OCI-LY1 (cell line): ENCODE results near the gene PTPMT1.
A peak's percentile ranks its signal among the peaks of the same experiment; 100 is the strongest.

Experiments used
- H2AFZ ChIP-seq: fragments of 200-600 bp; sonication (generic), shearing (Covaris generic); 2 replicates; pipeline ENCODE4 v1.6.0; 2014; ENCODE audit warnings: antibody characterized with exemption, mild to moderate bottlenecking, low read length
- H3F3A ChIP-seq: fragments of 200-600 bp; sonication (generic), shearing (Covaris generic); 2 replicates; pipeline ENCODE4 v1.6.0; 2014; ENCODE audit warnings: mild to moderate bottlenecking, antibody characterized with exemption, low read length, moderate library complexity; ENCODE audit not compliant: insufficient read depth
- H3K27ac ChIP-seq: fragments of 200-600 bp; sonication (generic); 2 replicates; pipeline ENCODE4 v1.5.1; 2014; ENCODE audit warnings: low read length, mixed run types, mild to moderate bottlenecking, low read depth; ENCODE audit not compliant: poor library complexity, severe bottlenecking
- H3K27me3 ChIP-seq: fragments of 200-600 bp; sonication (generic); 2 replicates; pipeline ENCODE4 v1.6.0; 2014; ENCODE audit warnings: antibody characterized with exemption, mild to moderate bottlenecking, low read length, moderate library complexity; ENCODE audit not compliant: insufficient read depth
- H3K36me3 ChIP-seq: fragments of 200-600 bp; sonication (generic); 2 replicates; pipeline ENCODE4 v1.6.1; 2014; ENCODE audit warnings: mild to moderate bottlenecking, antibody characterized with exemption, low read length, moderate library complexity, mixed read lengths; ENCODE audit not compliant: insufficient read depth
- H3K4me1 ChIP-seq: fragments of 200-600 bp; sonication (generic); 2 replicates; pipeline ENCODE4 v1.5.1; 2014; ENCODE audit warnings: mild to moderate bottlenecking, low read length, moderate library complexity; ENCODE audit not compliant: insufficient read depth, severe bottlenecking
- H3K4me2 ChIP-seq: fragments of 200-600 bp; sonication (generic), shearing (Covaris generic); 2 replicates; pipeline ENCODE4 v1.6.1; 2014; ENCODE audit warnings: low read length
- H3K4me3 ChIP-seq: fragments of 200-600 bp; sonication (generic); 2 replicates; pipeline ENCODE4 v1.5.1; 2014; ENCODE audit warnings: low read length, low read depth, mild to moderate bottlenecking, mixed read lengths; ENCODE audit not compliant: poor library complexity, severe bottlenecking
- H3K79me2 ChIP-seq: fragments of 200-600 bp; shearing (Covaris generic); 2 replicates; pipeline ENCODE4 v1.6.1; 2016; ENCODE audit warnings: mixed run types, low read length, mixed read lengths; ENCODE audit not compliant: insufficient read depth
- H3K9ac ChIP-seq: fragments of 200-600 bp; sonication (generic), shearing (Covaris generic); 2 replicates; pipeline ENCODE4 v1.6.1; 2014; ENCODE audit warnings: mild to moderate bottlenecking, low read length, mixed read lengths
- H3K9me2 ChIP-seq: fragments of 200-600 bp; sonication (generic), shearing (Covaris generic); 2 replicates; pipeline ENCODE4 v1.6.1; 2014; ENCODE audit warnings: low read depth, mild to moderate bottlenecking, low read length, mixed read lengths
- H3K9me3 ChIP-seq: fragments of 200-600 bp; shearing (Covaris generic); 2 replicates; pipeline ENCODE4 v1.6.1; 2014; ENCODE audit warnings: low read length, mixed read lengths
- H4K20me1 ChIP-seq: fragments of 200-600 bp; sonication (generic), shearing (Covaris generic); 2 replicates; pipeline ENCODE4 v1.6.0; 2016; ENCODE audit warnings: mild to moderate bottlenecking, low read length; ENCODE audit not compliant: insufficient read depth
- CTCF ChIP-seq: fragments of 200-600 bp; sonication (generic), shearing (Covaris generic); IDR thresholded peaks from 2 replicates; pipeline ENCODE4 v1.5.1; 2017; ENCODE audit warnings: mild to moderate bottlenecking, antibody characterized with exemption, low read length, moderate library complexity, mixed read lengths
- EZH2 ChIP-seq: fragments of 200-600 bp; sonication (generic), shearing (Covaris generic); IDR thresholded peaks from 2 replicates; pipeline ENCODE4 v1.8.0; 2017; ENCODE audit warnings: borderline replicate concordance, mixed run types, mild to moderate bottlenecking, antibody characterized with exemption, low read length, moderate library complexity, mixed read lengths

The PTPMT1 gene

DNA sequence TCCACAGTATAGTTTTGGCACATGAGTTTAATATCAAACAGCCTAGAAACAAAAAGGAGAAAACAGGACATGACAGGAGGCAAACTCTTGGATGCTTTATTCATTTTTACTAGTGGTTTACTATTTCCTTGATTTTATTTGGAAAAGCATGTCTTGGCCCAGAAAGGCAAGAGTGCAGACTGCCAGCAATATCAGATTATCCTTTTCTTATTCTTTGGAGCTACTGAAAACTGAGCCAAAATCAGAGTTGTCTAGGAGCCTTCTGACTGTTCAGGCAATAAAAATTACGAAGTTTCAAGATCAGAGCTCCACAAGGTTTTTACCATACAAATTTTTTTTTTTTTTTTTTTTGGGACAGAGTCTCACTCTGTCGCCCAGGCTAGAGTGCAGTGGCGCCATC, 28.5 kb upstream of the PTPMT1 start:
- Histone ChIP-seq H3K36me3 (peaks cover 16% of the 10 kb centered on the region; the same call in 1 of the 2 replicates), H3K4me3 (no peak overlapping the region), H3K9ac (no peak overlapping the region), H3K9me3 (no peaks in the 10 kb centered on the region), H3K9me2 (no peaks in the 10 kb centered on the region), H3K4me1 (peaks cover 60% of the 10 kb centered on the region), H3K79me2 (peaks cover 99% of the 10 kb centered on the region), H2AFZ (no peak overlapping the region), H3K4me2 (no peak overlapping the region), H3F3A (no peaks in the 10 kb centered on the region), H3K27me3 (no peaks in the 10 kb centered on the region), H3K27ac (no peak overlapping the region), H4K20me1 (peaks cover 7% of the 10 kb centered on the region; the same call in 1 of the 2 replicates)
- TF ChIP-seq EZH2 (no peak), CTCF (no peak)

- H3K27ac ChIP-seq, result peak overlapping the region; percentile 35
- H3K36me3 ChIP-seq, result peaks cover 23% of the 10 kb centered on the region; the same call in 1 of the 2 replicates
- H3K79me2 ChIP-seq, result peaks cover 99% of the 10 kb centered on the region
- no peak overlapping the region for H2AFZ ChIP-seq
- H3K4me3 ChIP-seq, result no peak overlapping the region
- H3K4me1 ChIP-seq, result peaks cover 52% of the 10 kb centered on the region
- TF ChIP-seq CTCF (no peak), EZH2 (no peak)
- H3K9me2 ChIP-seq, result no peaks in the 10 kb centered on the region
- H4K20me1 ChIP-seq, result peaks cover 3% of the 10 kb centered on the region; the same call in 1 of the 2 replicates
- H3K27me3 ChIP-seq, result no peaks in the 10 kb centered on the region
- H3K4me2 ChIP-seq, result no peak overlapping the region; the same call in 1 of the 2 replicates
- H3F3A ChIP-seq, result no peaks in the 10 kb centered on the region
- H3K9me3 ChIP-seq, result no peaks in the 10 kb centered on the region
- H3K9ac ChIP-seq, result no peak overlapping the region
Measured at GRCh38 chr11:47538741-47539565, 26.4 kb upstream of the PTPMT1 start.

GRCh38 chr11:47539681-47540039, 25.7 kb upstream of the PTPMT1 start:
- Histone ChIP-seq H3K9me3 (no peaks in the 10 kb centered on the region), H3K27ac (peak overlapping the region; percentile 2), H3K4me1 (peaks cover 52% of the 10 kb centered on the region), H3K9me2 (no peaks in the 10 kb centered on the region), H2AFZ (no peak overlapping the region), H3F3A (no peaks in the 10 kb centered on the region), H4K20me1 (peaks cover 3% of the 10 kb centered on the region; the same call in 1 of the 2 replicates), H3K79me2 (peaks cover 99% of the 10 kb centered on the region), H3K36me3 (peaks cover 22% of the 10 kb centered on the region; the same call in 1 of the 2 replicates), H3K4me2 (peak overlapping the region; percentile 1; the same call in 1 of the 2 replicates), H3K4me3 (no peak overlapping the region), H3K9ac (no peak overlapping the region), H3K27me3 (no peaks in the 10 kb centered on the region)
- no peak for TF ChIP-seq CTCF
- TF ChIP-seq EZH2, result no peak
